ENCODE measurements around the gene ZBTB40.

ZBTB40 gene, protein sequence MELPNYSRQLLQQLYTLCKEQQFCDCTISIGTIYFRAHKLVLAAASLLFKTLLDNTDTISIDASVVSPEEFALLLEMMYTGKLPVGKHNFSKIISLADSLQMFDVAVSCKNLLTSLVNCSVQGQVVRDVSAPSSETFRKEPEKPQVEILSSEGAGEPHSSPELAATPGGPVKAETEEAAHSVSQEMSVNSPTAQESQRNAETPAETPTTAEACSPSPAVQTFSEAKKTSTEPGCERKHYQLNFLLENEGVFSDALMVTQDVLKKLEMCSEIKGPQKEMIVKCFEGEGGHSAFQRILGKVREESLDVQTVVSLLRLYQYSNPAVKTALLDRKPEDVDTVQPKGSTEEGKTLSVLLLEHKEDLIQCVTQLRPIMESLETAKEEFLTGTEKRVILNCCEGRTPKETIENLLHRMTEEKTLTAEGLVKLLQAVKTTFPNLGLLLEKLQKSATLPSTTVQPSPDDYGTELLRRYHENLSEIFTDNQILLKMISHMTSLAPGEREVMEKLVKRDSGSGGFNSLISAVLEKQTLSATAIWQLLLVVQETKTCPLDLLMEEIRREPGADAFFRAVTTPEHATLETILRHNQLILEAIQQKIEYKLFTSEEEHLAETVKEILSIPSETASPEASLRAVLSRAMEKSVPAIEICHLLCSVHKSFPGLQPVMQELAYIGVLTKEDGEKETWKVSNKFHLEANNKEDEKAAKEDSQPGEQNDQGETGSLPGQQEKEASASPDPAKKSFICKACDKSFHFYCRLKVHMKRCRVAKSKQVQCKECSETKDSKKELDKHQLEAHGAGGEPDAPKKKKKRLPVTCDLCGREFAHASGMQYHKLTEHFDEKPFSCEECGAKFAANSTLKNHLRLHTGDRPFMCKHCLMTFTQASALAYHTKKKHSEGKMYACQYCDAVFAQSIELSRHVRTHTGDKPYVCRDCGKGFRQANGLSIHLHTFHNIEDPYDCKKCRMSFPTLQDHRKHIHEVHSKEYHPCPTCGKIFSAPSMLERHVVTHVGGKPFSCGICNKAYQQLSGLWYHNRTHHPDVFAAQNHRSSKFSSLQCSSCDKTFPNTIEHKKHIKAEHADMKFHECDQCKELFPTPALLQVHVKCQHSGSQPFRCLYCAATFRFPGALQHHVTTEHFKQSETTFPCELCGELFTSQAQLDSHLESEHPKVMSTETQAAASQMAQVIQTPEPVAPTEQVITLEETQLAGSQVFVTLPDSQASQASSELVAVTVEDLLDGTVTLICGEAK

DNA sequence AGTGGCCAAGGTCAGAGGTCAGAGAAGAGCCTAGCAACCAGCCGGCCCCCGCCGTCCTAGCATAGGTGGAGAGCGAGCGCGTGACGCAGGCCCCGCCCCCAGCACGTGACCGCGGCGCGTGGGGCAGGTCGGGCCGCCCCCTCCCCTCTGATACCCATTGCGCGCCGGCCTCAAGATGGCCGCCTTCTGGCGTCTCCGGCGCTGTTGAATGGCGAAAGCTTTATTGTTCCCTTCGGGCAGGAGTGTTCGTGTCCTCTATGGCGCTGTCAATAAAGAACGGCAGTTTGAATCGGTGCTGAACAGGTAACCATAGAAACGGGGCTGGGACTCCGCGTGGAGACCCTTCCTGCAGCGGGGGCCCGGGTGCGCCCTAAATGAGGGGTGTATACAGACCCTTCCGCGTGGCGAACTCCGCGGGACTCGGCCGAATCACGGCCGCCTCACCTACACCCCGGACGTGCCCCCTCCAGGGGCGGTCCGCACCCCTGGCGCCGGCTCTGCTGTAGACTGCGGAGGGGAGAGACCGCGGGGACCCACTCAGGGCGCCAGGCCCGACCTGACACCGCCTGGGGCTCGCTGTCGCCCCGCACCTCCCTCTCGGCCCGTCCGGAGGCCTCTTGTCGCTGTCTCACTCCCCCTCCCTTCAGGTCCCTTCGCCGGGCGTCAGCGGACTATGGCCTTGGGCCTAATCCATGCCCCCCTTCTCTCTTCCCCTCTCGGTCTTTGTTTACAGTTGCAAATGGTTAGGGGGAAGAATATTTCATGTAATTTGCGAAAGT, at the start of gene ZBTB40:
TSS of gene ZBTB40 (plus strand) at position 150 of the 779 bp plus-strand sequence. CDS start 38,098 bp downstream, outside the sequence.
- in situ Hi-C loops (cut with MboI; ENCODE audit: low sequenced_read_pairs) = no loop called here

DNA sequence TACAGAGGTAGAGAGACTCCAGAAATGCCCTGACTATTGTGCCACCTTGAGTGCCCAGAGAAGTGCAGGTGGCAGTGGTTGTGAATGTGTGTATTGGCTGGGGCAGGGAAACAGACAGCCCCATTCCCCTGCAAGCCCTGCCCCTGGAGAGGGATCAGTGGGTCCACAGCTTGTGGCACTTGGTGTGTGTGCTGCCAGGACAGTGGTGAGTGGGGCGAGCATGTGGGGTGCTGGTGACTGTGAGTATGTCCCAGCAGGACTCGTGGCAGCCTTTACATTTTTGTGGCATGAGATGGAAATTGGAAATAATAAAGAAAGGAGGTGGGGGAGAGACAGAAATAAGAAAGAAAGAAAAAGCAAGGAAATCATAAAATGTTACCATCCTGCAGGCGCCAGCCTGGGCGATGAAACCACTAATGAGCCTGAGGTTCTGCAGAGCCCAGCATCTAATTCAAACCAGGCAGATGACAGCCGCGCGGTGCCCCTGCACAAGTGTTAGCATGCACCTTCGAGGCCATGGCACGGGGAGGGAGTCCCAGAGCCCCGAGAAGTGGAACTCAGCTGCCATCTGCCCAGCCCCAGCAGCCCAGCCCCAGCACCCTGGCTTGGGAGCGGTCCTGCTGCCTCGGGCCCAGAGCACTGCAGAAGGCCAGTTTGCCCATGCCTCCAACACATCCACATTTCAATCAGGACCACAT, 49.1 kb upstream of the ZBTB40 start:
- in situ Hi-C loops (cut with MboI; ENCODE audit: low sequenced_read_pairs) = loop anchor here (25.0 kb wide), 2 partner anchors 265 to 1165 kb away; partner anchors contain the start of gene WNT4

DNA sequence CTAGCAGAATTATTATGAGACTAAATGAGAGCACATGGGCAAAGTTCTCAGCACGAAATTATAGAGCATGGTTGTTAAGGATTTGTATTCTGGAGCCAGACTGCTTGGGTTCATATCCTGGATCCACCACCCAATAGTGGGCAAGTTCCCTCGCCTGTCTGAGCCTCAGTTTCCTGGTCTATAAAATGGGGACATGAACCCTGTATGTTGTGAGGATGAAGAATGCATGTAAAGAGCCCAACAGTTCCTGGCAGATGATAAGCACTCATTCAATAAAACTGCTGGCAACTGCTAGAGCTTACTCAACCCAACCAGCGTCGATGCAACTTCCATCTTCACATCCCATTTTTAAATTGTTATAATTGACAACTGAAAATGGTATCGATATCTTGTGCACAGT, 47.2 kb upstream of the ZBTB40 start:
- in situ Hi-C loops (cut with MboI; ENCODE audit: low sequenced_read_pairs) = loop anchor here (25.0 kb wide), 2 partner anchors 267 to 1167 kb away; partner anchors contain the start of gene WNT4

DNA sequence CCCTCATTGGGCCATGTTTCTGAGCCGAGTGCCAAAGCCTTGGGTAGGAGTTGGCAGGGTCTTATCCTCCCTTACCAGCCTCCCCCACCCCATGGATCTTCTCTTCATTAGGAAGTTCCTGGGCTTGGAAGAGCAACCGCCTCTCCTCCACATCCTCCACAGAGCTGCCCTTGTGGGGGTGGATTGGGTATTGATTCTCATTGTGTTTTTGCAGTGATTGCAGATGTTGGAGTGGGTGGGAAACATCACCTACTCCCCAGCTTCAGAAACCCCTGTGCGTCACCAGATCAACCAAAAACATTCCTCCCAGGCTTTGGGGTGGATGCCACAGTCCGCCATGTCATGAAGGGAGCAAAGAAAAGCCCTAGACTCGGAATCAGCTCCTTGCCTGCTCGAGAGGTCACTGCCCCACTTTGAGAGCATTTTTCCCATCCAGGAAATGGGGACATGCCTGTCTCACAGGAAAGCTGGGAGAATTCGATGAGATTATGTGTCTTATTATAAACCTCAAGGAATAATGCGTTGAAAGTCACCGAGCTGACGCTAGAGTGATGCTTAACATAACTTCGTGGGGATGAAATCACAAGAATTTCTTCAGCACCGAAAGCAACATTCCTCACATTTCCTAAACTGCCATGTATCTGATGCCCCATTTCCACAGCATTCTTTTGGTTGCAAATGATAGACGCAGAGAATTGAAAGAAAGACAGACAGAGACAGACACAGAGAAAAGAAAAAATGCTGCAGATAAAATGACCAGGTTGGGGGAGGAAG, 44.7 kb upstream of the ZBTB40 start:
- in situ Hi-C loops (cut with MboI; ENCODE audit: low sequenced_read_pairs) = loop anchor here (25.0 kb wide), 2 partner anchors 270 to 1170 kb away; partner anchors contain the start of gene WNT4

DNA sequence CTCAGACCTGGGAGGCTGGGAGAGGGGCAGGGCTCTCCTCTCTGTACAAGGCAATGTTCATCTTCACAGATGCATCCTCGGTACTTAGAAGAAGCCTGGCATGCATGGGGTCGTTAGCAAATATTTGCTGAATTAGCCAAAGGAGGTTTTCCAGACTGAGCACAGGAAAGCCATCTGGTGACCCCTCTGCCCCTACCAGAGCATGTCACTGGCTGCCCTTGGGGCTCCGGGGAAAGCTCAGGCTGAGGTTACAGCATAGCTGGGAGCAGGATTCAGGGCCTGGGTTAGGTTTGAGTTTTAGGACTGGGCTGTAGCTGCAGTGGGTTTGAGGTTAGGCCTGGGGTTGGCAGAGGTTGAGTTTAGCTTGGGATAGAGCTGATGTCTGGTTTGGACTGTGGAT, 43.4 kb upstream of the ZBTB40 start:
- in situ Hi-C loops (cut with MboI; ENCODE audit: low sequenced_read_pairs) = loop anchor here (25.0 kb wide), 2 partner anchors 271 to 1171 kb away; partner anchors contain the start of gene WNT4

DNA sequence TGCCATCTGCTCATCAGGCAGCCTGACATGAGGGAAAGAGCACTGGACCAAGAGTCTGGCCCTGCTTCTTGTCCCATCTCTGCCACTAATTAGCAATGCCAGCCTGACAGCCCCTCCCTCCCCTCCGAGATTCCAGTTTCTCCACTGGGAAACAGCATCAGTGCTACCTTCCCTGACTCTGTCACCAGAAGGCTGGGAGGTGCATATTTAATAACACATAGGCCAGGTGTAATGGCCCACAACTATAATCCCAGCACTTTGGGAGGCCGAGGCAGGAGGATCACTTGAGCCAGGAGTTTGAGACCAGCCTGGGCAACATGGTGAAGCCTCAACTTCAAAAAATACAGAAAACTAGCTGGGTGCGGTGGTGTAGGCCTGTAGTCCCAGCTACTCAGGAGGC, 41.2 kb upstream of the ZBTB40 start:
- in situ Hi-C loops (cut with MboI; ENCODE audit: low sequenced_read_pairs) = loop anchor here (25.0 kb wide), 2 partner anchors 273 to 1173 kb away; partner anchors contain the start of gene WNT4

DNA sequence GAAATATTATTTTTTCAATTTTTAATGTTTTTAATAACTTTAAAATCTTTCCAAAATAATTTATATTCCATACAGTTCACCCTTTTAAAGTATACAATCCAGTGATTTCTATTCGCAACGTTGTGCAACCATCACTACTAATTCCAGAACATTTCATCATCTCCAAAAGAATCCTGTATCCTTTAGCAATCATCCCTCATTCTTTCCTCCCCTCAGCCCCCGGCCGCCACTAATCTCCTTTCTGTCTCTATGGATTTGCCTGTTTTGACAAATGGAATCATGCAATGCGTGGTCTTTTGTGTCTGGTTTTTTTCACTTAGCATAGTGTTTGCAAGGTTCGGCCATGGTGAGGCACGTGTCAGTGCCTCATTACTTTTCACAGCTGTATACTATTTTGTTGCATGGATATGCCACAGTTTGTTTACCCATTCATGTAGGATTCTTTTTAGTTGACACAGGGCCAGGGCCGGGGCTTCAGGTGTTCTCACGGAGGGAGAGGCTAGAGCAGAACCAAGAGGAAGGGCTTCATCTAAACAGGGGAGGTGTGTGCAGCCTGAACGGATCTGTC, 40.6 kb upstream of the ZBTB40 start:
- in situ Hi-C loops (cut with MboI; ENCODE audit: low sequenced_read_pairs) = loop anchor here (25.0 kb wide), 2 partner anchors 274 to 1174 kb away; partner anchors contain the start of gene WNT4

DNA sequence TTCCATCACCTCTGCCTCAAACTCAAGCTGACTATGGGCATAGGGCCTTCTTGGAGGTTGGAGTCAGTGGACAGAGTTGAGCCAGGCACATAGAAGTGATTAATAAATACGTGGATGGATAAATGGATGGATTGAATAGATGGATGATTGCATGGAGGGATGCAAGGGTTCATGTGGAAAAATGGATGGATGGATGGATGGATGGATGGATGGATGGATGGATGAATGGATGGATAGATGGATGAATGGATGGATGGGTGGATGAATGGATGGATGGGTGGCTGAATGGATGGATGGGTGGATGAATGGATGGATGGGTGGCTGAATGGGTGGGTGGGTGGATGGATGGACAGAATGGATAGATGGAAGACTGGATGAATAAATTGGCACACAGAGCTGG, 40.1 kb upstream of the ZBTB40 start:
- in situ Hi-C loops (cut with MboI; ENCODE audit: low sequenced_read_pairs) = loop anchor here (25.0 kb wide), 2 partner anchors 274 to 1174 kb away; partner anchors contain the start of gene WNT4

DNA sequence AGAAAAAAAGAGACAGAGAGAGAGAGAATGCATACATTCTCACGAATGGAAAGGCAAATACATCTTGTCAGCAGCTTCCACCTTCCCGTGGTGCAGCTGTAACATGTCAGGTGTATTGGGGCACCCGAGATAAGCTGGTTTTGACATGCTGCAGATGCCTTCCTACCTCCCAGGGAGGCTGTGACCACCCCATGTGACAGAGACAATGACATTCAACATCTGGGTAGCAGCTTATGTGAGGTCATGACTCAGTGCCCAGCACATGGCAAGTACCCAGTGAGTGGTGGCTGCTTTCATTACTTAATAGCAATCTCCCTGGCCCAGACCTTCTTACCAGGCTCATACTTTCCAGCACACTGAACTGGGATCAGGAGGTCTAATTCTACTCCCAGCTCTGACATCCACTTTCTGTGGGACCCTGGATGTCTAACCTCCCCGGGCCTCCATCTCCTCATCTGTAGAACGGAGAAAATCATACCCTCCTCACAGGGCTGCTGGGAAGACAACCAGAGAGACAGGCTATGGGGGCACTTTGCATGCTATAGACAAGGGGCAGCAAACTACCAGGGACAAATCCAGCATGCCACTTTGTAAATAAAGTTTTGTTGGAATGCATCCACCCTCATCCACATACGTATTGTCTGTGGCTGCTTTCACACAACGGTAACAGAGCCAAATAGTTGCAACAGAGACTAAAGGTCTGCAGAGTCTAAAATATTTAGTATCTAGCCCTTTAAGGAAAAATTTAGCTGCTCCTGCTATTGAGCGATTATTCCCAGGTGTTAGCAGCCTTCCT, 38.5 kb upstream of the ZBTB40 start:
- in situ Hi-C loops (cut with MboI; ENCODE audit: low sequenced_read_pairs) = loop anchor here (25.0 kb wide), 2 partner anchors 276 to 1176 kb away; partner anchors contain the start of gene WNT4

DNA sequence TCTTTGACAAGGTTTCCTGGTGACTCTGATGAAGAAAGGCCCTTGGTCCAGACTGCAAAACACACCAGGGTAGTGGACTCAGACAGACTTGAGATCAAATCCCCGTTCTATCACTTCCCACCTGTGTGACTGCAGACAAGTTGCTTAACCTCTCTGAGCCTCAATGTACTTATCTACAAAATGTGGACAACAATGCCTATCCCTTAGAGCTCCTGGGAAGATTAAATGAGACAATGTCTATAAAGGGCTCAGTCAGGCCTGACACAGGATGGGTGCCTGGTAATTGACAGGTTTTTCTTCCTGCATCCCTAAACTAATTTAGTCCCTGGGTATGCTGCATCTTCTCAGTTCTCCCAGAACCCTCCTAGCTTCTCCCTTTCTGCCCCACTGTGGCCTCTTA, 37.9 kb upstream of the ZBTB40 start:
- in situ Hi-C loops (cut with MboI; ENCODE audit: low sequenced_read_pairs) = loop anchor here (25.0 kb wide), 2 partner anchors 276 to 1176 kb away; partner anchors contain the start of gene WNT4

DNA sequence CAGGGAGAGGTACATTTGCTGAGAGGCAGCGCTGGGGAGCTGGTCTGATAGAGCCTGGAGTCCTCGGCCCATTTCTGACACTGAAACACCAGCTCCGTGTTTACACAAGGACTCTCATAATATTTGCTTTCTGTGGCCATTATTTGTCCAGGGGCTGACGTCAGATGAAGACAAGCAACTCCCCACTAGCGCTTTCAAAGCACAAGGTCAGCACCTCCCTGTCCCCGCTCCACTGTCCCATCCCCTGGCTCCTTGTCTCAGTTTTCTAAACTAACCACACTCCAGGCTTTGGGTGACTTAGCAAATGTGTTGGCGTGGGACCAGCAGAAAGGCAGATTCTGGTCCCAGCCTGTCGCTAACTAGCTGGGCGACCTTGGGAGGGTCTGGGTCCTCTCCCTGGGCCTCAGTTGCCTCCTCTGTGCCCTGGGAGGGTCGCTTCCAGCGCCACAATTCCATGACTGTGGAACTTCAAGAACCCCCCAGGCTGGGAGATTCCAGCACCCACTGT, 37.4 kb upstream of the ZBTB40 start:
- in situ Hi-C loops (cut with MboI; ENCODE audit: low sequenced_read_pairs) = loop anchor here (25.0 kb wide), 2 partner anchors 277 to 1177 kb away; partner anchors contain the start of gene WNT4

DNA sequence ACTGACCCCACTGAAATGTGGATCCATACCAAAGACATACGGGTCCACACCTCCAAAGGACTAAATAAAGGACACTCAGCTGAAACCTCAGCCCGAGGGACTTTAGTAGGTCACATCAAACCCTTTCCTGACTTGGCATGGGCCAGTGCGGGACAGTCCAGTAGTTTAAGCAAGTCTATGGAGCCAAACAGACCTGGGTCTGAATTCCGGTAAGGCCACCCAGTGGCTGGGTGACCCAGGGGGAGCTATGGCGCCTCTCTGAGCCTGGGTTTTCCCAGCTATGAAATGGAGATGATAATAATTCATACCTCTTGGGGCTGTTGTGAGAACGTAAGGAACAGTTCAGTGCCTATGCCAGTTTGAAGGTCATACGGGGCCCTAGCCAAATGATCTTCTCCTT, 36.2 kb upstream of the ZBTB40 start:
- in situ Hi-C loops (cut with MboI; ENCODE audit: low sequenced_read_pairs) = loop anchor here (25.0 kb wide), 2 partner anchors 278 to 1178 kb away; partner anchors contain the start of gene WNT4

DNA sequence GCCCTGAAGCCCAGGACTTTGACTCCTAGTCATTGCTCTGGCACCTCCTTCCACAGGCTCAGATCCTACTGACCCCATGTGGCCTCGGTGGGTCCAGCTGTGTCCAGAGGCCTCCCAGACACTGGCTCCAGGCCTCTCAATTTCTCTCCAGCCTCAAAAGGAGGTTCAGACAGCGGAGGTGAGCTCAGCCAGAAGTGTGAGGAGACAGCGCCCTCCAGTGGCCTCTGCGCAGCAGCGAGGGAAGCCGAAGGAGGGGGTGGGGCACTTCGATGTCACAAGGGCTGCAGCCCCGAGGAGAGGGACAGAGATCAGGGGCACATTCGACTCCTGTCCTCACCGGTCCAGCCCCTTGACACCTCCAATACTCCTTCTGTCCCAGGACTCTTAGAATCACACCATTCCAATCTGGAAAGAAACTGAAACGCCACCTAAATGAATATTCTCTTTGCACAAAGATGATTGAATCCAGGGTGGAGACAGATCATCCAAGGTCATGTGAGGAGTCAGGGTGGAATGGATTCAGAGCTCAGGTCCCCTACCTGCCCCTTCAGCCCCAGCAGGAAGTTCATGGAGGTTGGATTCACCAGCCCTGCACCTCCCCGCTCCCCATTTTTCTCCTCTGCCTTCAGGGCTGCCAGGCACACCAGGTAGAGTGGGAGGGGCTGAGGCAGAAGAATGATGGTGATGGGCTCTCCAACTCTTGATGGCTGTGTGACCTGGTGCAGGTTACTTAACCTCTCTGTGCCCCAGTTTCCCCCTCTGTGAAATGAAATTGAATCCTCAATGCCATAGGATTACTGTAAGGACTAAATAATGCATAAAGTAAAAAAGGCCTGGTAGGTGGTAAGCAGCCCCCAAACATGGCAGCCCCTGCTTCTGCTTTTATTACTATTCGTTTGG, 34.8 kb upstream of the ZBTB40 start:
- in situ Hi-C loops (cut with MboI; ENCODE audit: low sequenced_read_pairs) = loop anchor here (25.0 kb wide), 2 partner anchors 280 to 1180 kb away; partner anchors contain the start of gene WNT4

DNA sequence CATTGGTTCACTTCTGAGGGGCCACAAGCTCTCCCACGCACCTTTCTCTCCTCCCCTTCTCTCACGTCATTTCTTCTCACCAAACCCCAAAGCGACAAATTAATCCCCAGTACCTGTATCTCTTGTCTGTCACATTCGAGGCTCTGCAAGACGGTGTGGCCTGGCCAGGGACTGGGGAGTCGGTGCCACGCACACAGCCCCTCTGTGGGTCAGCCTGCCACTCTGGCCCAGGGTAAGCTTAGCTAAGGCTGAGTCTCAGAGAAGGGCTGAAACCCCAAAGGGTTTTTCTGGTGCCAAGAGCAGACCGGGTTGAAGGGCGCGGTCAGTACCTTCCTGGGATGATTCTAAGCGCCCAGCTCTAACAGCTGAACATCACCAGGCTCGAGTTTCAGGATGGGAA, 34.2 kb upstream of the ZBTB40 start:
- in situ Hi-C loops (cut with MboI; ENCODE audit: low sequenced_read_pairs) = loop anchor here (25.0 kb wide), 2 partner anchors 280 to 1180 kb away; partner anchors contain the start of gene WNT4

DNA sequence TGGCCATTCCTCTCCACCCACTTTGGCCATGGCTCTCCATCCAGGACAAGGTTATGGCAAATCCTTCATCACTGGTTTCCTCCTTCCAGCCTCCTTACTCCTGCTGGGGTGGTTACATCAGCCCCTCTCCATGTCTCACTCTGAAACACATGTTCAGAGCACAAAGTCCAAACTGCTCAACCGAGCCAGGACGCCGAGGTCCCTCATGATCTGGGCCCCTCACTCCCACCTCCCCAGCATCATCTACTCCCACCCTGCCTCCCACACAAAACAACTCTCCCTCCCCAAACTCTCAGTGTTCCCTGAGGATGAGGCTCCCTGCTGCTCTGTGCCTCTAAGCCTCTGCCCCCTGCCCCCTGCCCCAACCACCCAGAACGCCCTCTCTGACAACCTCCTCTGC, 33.3 kb upstream of the ZBTB40 start:
- in situ Hi-C loops (cut with MboI; ENCODE audit: low sequenced_read_pairs) = loop anchor here (25.0 kb wide), 2 partner anchors 281 to 1181 kb away; partner anchors contain the start of gene WNT4

Data from HL-60/S4 (cell line).